NCI-H2029 (cell line): ENCODE measurements around the gene SRCIN1.
A peak's percentile ranks its signal among the peaks of the same experiment; 100 is the strongest.

Experiments
- DNase-seq: peaks from one replicate; lab custom pipeline; 2025; lab: John Stamatoyannopoulos, UW

The SRCIN1 gene

DNA sequence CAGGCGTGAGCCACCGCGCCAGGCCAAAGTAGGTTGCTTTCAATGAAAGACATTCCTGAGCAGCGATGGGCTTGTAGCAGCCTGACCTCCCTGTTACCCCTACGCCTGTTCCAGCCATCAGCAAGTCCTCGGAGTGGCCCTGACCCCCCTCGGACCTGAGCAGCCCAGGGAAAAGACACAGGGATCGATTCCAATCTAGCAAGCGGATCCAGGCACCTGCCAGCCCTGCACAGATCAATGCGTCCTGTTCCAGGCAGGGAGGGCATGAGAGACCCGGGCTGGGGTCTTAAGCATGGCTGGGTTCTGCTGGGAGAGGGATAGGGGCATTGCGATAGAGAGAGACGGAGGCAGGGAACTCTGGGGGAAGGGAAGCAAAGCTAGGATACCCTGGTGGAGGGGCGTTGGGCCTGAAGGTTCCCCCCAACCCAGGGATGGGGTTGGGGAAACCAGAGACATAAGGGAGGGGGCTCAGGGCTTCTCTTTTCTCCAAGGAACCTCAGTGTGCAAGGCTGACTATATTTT lies 21.9 kb downstream of the SRCIN1 start:
- DNase-seq: no peak

DNA sequence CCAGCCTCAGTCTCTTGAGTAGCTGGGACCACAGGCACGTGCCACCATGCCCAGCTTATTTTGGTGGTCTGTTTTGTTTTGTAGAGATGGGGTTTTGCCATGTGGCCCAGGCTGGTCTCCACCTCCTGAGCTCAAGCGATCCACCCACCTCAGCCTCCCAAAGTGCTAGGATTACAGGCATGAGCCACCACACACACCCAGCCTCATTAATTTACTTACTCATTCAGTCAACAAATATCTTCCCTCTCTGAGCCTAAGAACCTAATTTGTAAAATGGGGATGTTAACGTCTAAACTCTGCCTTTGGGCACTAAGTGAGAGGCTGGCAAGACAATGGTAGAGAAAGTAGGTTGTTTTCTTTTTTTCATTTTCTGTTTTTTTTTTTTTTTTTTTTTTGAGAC lies 22.6 kb downstream of the SRCIN1 start:
- DNase-seq: no peak

DNA sequence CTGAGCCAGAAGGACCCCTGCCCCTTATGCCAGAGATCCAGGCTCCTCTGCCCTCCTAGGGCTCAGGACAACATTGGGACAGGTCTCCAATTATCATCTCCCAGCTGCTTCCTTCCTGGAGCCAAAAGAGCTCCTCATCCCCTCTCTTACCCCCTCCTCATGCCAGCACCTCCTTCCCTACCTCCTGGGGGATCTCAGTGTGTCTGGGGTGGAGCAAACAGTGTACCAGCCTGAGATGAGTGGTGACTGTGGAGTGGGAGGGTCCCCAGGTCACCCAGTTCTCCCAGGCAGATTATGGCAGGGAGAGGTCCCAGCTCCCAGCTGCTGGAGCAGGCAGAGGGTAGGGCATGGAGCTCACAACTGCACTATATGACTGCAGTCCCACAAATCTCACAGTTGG lies 23.7 kb downstream of the SRCIN1 start:
- DNase-seq: no peak

DNA sequence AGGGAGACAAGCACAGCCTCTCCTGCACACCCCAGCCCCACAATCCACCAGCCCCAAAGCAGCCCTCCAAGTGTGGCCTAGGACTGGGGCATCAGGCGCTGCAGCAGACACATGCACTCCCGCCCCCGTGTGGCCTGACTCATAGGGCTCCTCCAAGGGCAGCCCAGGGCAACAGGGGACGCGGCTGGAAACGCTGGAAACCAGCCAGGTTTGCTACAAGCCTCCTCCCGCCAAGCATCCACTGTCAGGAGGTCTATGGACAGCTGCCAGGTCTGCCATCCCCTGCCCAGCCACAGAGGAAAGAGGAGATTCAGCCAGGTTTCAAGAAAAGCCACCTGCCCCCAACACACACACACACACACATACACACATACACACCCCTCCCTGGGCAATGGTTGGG lies 25.8 kb downstream of the SRCIN1 start:
- peak; percentile 83 for DNase-seq

DNA sequence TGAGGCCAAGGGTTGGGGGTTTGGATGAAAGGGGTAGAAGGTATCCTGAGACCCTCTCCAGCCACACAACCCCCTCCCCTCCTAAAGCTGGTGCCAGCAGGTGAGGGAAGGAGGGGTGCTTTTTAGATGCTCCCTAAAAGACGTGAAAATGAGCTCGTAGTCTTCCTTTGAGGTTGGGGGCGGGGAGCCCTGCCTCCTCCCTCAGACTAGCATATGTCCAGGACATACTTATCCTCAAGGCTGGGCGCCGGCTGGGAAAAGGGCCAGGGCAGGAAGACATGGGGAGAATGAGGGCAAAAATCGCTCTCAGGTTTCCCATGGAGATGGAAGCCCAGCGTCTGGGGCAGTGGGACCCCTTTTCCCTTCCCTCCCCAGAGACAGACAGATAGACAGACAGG lies 26.7 kb downstream of the SRCIN1 start:
- no peak for DNase-seq

DNA sequence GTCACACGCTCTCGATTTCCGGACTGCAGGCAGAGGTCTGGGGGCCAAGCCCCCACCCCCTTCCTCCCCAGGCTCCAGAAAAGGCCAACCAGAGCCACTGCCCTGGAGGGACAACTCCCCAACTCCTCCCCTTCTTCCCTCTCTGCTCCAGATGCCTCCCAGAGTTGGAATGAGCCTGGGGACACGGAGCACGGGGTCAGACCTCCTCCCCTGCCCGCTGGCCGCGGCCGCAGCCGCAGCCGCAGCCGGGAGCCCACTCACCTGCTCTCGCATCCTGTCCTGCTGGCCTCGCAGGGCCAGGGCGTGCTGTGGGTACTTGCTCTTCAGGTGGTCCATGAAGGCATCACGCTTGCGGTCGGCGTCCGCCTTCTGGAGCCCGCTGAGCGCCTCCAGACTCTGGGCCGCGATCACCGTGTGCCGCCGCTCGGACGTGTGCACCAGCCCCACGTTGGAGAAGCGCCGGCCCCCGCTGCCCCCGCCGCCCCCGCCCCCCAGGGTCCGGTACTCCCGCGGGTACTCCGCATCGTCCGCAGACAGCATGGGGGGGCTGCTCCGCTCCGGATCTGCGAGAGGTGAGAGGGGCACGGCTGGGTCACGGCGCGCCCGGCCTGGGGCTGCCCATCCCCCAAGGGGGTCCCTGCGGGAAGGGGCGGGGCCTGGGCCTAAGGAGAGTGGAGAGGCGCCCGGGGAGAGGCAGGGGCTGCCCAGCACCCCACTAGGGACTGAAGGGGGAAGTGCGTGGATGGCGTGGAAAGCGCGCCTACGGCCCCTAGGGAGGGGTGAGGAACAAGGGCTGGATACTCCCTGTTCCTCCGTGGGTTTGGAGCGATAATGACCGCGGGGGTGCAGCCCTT lies 27.3 kb downstream of the SRCIN1 start:
- no peak for DNase-seq

DNA sequence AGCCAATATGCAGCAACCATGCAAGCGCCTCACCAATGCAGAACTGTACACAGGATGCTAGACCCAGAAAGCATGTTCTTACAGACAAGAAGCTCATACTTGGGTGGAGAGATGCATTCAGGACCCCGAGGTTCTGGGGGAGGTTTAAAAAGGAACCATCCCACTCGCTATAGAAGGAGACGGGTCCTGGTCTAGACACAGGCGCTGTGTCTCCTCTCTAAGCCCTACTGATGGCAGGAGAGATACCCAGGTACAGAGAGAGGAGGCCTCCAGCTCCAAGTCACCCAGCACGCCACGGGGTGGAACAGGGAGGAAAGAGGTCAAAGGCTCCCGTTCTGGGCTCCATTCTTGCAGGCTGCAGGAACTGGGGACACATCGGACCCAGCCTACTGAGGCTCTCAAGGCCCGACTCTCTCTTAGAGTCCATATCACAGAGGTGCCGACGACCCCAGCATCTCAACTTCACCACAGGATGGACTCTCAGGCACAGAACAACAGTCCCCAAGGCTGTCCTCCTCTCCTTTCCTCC lies 28.0 kb downstream of the SRCIN1 start:
- no peak for DNase-seq

DNA sequence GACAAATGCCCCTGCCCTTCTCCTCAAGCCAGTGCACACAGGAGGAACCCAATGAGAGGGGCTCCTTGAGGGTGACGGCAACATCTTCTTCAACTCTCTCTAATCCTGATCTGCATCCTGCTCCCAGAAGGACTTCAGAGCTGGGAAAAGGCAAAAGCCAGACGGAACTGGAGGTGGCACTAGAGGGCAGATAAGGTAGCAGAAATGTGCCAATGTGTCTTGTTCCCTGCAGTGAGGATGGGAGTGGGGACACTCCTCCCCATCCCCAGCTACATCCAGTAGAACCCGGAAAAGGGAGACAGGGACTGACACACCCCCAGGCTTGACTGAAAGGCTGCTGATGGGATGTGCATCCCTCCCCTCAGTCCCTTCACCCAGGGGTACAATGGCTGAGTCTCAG lies 28.5 kb downstream of the SRCIN1 start:
- DNase-seq: no peak

DNA sequence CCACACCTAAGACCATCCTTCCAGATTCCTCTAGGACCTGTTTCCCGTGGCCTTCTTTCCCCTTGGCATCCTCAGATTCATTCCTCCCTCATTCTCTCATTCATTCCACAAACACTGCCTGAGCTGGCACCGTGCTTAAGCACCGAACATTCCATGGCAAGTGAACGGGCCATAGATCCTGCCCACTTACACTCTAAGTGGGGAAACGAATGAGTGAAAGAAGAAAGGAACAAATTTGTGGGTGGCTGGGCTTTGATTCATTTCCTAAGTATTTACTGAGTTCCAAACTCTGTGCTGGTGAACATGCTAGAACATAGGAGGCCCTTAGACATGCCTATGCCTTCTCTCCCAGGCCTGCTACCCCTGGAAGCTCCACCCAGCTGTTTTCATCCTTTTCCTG lies 30.0 kb downstream of the SRCIN1 start:
- DNase-seq: no peak

DNA sequence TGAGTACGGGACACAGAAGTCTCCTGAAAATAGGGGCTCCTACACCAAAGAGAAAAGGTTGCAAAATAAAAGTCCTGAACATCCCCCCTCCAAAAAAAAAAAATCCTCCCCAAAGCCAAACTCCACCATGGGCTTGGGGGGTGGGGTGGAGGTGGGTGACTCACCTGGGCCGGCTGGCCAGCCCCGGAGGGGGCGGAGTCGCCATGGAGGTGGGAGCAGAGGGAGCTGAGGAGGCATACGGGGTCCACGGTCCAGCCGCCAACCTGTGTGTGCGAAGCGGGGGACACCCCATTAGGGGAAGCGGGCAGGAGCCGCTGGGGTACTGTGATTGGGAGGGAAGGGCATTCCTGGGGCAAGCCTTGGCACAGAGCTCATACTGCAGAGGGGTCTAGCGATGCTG lies 31.0 kb downstream of the SRCIN1 start:
- DNase-seq: no peak

DNA sequence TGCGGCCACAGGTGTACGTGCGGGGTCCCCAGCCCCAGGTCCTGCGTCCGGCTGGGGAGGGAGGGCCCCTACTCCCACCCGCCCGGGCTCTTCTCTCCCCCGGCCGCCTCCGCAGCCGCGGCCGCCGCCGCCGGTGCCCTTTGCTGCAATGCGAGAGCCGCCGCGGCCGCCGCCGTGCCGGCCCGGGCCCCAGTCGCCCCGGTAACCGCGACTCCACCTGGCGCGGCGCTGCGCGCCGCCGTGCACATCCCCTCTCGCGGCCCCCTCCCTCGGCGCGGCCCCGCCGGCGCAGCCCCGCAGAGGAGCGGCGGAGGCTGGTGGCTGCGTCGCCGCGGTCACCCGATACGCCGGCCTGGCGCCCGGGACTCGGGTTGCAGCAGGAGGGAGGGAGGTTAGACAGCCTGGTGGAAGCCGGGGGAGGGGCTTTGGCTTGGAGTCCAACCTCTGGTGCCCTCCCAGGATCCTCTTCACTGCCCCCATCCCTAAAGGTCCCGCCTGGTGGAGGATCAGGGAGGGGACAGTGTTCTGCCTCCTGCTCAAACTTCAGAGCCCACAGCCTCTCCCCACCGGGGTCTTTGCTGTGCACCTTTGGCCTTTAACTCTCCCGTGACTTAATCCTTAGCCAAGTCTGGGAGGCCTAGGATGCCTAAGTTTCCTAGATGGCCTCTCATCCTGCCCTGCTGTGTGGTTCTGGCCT lies 32.9 kb downstream of the SRCIN1 start:
- DNase-seq: peak; percentile 50

DNA sequence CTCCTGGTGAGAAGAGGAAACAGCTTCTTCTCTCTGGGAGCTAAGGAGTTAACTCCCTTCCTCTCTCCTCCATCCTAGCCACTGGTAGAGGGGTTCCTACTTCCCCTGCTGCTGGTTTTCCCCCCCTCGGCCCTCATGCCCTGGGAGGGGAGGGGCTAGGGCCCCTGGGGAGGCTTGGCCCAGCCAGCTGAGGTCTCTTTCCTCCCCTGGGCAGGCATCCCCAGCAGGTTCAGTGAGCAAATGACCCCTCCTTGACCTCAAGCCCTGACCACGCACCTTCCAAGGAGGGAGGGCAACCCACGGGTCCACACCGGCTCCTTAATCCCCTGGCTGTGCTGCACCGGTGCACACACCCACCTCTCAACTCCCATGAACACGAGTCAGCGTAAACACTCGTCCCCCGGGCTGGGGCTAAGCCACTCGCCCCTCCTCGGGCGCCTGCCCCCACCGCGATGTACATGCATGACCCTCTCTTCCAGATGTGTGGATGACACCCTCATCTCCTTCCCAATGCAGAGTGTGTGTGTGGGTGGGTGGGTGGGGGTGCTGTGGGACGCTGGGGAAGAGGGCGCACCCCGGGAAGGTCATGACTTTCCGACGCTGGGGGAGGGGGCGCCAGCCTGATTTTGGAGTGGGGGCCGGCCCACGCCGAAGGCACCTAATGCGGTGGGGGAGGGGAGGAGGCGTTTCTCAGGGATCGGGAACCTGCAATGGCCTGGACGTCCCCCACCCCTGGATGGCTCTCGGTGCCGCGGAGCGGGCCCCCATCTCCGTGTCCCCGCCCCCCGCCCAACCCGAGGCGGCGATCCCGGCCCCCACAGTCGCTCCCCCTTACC lies 33.7 kb downstream of the SRCIN1 start:
- DNase-seq: no peak

DNA sequence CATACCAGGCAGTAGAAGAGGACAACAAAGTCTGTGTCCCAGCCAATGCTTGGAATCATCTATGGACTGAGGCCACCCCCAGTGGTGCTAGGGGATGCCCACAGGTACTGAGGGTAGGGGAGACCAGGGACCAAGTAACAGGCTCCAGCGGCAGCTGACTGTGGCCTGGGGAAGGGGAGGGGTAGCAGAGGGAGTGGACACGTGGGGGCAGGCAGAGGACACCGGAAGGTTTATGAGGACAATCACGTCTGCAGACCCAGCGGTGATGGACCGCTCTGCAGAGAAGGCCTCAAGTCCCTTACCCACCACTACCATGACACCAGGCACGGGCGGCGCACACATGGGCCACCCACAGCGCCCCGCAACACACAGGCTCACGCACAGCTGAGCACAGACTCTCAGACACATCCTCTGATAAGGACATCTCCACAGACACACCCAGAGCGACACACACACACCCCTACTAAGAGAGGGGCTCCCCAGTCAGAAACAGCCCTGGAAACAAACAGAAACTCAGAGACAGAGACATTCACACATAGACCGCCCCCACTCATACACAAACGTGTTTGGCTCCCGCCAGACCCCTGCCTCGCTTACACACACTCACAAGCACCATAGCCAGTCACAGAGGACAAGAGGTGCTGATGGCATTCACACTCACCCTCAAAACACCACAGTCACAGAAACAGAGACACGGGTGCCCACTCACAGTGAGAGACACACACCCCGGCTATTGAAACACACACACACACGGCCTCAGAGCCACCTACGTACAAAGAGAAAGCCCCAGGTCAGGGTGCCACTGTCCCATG lies 35.8 kb downstream of the SRCIN1 start:
- no peak for DNase-seq

DNA sequence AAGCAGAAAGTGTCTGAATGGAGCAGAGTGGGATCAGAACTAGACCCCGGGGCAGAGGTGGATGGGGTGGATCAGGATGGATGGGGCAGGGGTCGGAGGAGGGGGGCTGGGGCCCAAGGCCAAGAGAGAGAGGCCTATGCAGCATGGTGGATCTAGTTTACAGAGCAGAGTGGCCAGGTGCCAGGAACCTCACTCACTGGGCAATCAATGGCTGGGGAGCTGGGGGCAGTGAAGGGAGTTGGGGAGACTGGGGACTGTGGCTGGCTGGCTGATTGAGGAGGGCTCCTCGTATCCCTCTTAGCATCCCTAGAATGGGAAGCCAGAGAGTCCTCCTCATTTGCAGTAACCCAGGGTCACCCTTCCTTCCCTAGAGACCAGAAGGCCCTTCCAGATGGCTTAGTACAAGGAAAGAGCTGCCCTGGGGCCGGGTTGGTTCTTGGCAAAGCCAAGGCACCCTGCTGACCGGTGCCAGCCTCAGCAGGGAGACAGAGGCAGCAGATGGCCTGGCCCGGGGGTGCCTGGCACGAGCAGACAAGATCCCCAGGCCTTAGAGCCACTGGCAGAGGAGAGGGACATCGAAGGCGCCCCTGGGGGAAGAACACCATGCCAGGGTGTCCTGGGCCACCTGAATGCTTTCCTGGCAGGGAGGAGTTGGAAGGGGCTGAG lies 36.8 kb downstream of the SRCIN1 start:
- DNase-seq: no peak

DNA sequence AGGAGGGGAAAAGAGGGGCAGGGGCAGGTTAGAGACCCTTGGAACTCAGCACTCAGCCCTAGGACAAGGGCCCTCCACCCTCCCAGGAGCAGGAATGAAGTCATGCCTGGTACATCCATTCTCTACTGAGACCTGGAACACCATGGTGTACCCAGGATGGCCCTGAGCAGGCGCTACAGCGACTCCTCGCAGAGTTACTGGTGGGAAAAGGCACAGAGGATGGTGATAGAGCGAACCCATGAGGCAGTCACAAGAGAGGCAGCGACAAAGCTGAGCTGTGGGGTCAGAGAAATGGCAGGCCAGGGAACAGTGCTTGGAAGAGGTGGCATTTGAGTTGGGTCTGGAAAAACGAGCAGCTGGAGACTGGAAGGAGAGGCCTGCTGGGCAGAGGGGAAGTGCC lies 37.5 kb downstream of the SRCIN1 start:
- DNase-seq: no peak

DNA sequence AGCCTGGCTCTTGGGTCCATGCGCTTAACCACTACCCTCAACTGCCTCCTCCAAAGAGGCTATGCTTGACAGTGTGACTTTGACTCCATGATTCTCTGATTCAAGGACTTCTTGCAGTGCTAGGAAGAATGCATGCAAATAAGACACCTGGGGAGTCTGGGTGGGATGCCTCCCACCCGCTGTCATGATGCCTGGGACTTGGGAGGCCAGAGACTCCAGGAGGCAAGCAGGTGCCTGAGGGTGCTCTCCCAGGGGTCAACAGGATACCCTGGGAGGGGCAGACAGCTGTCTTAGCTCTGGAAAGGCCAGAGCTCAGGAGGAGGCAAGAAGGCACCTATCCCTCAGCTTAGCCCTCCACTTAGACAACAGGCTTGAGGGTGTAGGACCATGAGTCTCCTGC lies 38.4 kb downstream of the SRCIN1 start:
- no peak for DNase-seq

DNA sequence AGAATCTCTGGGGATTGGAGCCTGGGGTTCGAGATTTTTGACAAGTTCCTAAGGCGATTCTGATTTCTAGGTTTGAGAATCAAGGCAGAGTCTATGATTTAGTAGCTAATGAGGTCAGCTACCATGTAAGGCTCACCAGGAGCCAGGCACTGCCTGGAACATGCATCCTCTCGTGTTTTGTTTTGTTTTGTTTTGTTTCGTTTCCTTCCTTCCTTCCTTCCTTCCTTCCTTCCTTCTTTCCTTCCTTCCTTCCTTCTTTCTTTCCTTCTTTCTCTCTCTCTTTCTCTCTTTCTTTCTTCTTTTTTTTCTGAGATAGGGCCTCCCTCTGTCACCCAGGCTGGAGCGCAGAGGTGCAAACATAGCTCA lies 39.1 kb downstream of the SRCIN1 start:
- no peak for DNase-seq

DNA sequence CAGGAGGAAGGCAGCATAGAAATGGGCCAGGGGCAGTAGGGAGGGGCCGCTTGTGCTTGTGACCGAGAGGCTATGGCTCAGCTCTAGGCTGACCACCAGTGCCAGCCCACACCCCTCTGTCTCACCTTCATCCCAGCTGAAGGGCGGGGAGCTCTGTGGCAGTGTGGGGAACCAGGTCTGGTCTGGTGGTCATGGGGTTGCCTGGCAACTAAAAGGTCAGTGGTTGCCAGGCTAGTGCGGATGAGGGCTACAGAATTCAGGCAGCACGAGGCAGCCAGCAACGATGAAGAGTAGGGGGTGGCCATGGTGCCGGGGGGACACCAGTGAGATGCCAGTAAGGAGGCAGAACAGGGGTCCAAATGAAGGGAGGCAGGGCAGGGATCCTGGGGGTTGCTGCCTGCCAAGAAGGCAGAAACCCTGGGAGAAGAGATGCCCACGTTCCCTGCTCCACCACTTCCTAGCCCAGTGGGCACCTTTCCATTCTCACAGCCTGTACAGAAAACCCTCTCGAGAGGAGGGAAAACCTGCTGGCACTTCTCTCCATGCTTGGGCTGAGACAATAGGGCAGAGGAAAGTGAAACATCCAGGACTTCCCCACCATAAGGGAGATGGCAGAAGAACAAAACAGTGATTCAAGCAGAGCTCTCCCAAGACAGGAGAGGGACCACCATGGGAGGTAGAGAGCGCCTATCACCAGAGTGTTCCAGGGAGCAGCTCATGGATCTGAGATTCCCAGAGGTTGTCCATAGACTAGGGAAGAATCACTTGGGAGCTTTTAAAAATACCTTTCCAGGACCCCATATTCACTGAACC lies 39.7 kb downstream of the SRCIN1 start:
- no peak for DNase-seq

DNA sequence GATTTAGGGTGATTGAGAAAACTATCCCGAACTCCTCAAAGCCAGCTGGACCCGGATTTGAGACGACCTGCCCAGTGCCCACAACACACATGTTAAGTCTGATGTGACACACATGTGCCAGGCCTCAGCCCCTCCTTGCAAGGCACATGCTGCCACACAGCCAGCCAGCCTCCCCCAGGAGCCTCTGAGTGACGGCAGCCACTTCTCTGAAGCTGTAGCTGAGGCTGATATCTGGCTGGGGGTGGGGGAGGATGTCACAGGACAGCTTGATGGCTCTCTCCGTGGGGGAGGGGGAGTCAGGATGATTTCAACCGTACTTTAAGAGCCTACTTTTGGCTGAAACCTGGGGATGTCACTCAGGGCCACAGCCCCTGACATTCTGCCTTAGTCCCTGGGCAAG lies 40.9 kb downstream of the SRCIN1 start:
- DNase-seq: no peak

DNA sequence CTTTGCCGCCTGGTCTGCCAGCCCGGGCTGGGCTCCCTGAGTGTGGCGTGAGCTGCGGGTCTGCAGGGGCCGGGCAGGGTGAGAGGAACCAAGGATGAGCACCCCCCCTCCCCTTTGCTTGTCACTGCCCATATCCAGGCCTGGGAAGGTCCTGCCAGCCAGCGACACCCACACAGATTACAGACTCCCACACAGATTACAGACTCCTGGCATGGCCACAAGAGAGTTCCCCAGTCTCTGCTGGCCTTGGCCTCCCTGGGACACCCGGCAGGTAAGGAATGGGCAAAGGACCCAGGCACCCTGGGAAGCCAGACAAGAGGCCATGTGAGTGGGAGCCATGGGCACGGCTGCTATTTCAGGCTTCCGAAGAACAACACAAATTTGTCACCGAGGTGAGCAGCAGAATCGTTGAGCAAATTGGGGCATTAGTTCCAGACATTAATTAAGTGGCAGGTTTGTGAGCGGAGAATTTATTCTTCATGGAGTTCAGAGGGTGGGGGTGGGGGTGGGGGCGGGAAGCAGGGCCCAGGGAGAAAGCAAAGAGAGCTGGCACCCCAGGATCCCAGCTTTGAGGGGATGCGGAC lies 41.4 kb downstream of the SRCIN1 start:
- no peak for DNase-seq
